ENCODE results near the gene NPPB.
A peak's percentile ranks its signal among the peaks of the same experiment; 100 is the strongest.
"Not testable (repeated sequence)": the region's sequence is repeated elsewhere in the genome, so short reads cannot be mapped to it uniquely, and the experiment has no call there.

Gene NPPB

GRCh38 chr1:11858613-11858967 lies at the start of gene NPPB:
Gene NPPB, minus strand, starts transcription at chr1:11858945. Its CDS starts 112 bp downstream, at chr1:11858833.
- no peak for DNase-seq (ENCODE audit: low read depth in 3 of 3)

GRCh38 chr1:11908095-11908675 lies 49.4 kb upstream of the NPPB start:
- DNase-seq (ENCODE audit: low read depth in 3 of 3) = peak; percentile 50 to 77 (median 72)

- peak; percentile 60 to 84 (median 81) for DNase-seq (ENCODE audit: low read depth in 3 of 3)
These were observed 48.7 kb upstream of the NPPB start for GRCh38 chr1:11907275-11908094.

- DNase-seq (ENCODE audit: low read depth in 3 of 3) = no peak
These were observed 48.1 kb upstream of the NPPB start for GRCh38 chr1:11906870-11907269.

GRCh38 chr1:11904978-11905377 lies 46.2 kb upstream of the NPPB start:
- no peak for DNase-seq (ENCODE audit: low read depth in 3 of 3)

GRCh38 chr1:11904156-11904555 lies 45.4 kb upstream of the NPPB start:
- DNase-seq (ENCODE audit: low read depth in 3 of 3) = not testable (repeated sequence)

- no peak for DNase-seq (ENCODE audit: low read depth in 3 of 3)
These were observed 44.5 kb upstream of the NPPB start for GRCh38 chr1:11903210-11903609.

GRCh38 chr1:11901446-11901845 lies 42.7 kb upstream of the NPPB start:
- not testable (repeated sequence) for DNase-seq (ENCODE audit: low read depth in 3 of 3)

- DNase-seq (ENCODE audit: low read depth in 3 of 3) = peak in 1 of 3 experiments; percentile 11
These were observed 40.2 kb upstream of the NPPB start for GRCh38 chr1:11898831-11899467.

GRCh38 chr1:11898086-11898785 lies 39.5 kb upstream of the NPPB start:
- no peak for DNase-seq (ENCODE audit: low read depth in 3 of 3)

- DNase-seq (ENCODE audit: low read depth in 3 of 3) = not testable (repeated sequence)
These were observed 35.8 kb upstream of the NPPB start for GRCh38 chr1:11894501-11894900.

GRCh38 chr1:11893907-11894251 lies 35.1 kb upstream of the NPPB start:
- DNase-seq (ENCODE audit: low read depth in 3 of 3) = peak; percentile 38 to 67 (median 46)

- DNase-seq (ENCODE audit: low read depth in 3 of 3) = no peak
These were observed 32.9 kb upstream of the NPPB start for GRCh38 chr1:11891433-11892186.

GRCh38 chr1:11888877-11889208 lies 30.1 kb upstream of the NPPB start:
- DNase-seq (ENCODE audit: low read depth in 3 of 3) = no peak

- DNase-seq (ENCODE audit: low read depth in 3 of 3) = no peak
These were observed 29.6 kb upstream of the NPPB start for GRCh38 chr1:11888206-11888876.

- no peak for DNase-seq (ENCODE audit: low read depth in 3 of 3)
These were observed 28.9 kb upstream of the NPPB start for GRCh38 chr1:11887666-11888007.

GRCh38 chr1:11886986-11887665 lies 28.4 kb upstream of the NPPB start:
- no peak for DNase-seq (ENCODE audit: low read depth in 3 of 3)

- no peak for DNase-seq (ENCODE audit: low read depth in 3 of 3)
These were observed 27.2 kb upstream of the NPPB start for GRCh38 chr1:11885916-11886315.

- DNase-seq (ENCODE audit: low read depth in 3 of 3) = no peak
These were observed 24.2 kb upstream of the NPPB start for GRCh38 chr1:11882814-11883538.
